ENCODE measurements around the gene LOXL3.
A peak's percentile ranks its signal among the peaks of the same experiment; 100 is the strongest.

LOXL3 gene

DNA sequence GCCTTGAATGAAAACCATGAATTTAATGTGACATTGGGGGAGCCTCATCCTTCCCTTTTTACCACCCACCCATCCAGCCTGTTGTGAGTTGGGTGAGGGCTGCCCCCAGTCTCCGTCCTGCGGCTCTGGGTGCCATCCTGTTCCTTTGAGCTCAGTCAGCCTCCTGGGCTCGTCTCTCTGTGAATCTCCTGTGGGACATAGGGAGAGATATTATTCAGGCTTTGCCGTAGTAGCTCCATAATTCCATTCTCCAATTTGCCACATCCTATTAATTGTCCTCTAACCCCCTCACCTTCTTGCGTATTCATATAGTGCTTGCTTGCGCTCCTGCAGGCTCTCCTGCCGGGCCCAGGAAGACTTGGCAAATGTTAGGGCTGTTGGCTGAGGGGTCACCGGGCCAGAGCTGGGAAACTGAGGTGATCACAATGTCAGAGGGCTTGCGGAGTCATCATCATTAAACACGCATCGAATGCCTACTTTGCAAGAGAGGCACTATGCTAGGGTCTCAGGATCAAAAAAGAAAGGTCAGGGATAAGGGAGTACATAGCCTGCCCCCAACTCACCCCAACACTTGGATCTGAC is 27.0 kb downstream of the LOXL3 start:
- no peak for DNase-seq (ENCODE audit: low spot score)

DNA sequence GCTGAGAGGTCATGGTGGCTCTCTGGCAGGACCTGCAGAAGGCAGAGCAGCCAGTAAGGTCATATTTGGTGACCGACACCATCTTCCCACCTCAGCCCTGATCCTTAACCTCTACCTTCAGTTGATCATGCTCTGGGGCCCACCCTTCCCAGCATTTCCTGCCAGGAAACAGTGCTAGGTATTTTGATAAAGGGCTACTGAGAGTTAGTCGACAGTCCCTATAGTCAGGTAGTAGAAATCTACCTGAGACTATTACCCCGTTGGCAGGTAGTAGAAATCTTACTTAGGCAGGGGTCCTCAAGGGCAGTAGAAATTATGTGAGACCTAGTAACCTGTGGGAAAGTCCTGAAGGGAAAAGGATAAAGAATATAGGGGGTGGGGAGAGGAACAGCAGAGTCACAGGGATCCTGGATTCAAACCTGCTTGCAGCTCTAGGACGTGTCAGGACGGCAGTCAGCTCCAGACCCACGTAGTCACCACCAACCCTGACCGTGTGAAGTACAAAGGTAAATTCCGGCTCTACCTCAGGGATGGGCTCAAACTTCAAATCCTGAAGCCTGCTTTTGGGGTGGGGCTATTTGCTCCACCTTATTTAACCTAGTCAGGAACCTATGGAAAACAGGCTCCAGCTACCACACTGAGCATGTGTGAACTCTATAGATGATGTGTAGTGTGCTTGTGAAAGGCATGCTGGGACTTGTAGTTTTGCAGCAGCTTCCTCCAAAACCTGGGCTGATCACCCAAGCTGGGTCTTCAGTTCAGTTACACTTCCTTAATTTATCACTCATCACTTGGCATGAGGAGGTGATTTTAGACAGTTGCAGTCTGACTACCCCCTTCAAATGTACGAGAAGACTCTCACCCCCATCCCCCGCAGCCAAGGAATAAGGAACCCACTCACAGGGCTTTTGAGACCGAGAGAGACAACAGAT is 27.8 kb downstream of the LOXL3 start, which contains the start of gene DQX1:
Gene DQX1 (minus strand): TSS at position 515 of the 932 bp plus-strand sequence. CDS start 502 bp downstream, at position 13.
- peak; percentile 31 for DNase-seq (ENCODE audit: low spot score)

DNA sequence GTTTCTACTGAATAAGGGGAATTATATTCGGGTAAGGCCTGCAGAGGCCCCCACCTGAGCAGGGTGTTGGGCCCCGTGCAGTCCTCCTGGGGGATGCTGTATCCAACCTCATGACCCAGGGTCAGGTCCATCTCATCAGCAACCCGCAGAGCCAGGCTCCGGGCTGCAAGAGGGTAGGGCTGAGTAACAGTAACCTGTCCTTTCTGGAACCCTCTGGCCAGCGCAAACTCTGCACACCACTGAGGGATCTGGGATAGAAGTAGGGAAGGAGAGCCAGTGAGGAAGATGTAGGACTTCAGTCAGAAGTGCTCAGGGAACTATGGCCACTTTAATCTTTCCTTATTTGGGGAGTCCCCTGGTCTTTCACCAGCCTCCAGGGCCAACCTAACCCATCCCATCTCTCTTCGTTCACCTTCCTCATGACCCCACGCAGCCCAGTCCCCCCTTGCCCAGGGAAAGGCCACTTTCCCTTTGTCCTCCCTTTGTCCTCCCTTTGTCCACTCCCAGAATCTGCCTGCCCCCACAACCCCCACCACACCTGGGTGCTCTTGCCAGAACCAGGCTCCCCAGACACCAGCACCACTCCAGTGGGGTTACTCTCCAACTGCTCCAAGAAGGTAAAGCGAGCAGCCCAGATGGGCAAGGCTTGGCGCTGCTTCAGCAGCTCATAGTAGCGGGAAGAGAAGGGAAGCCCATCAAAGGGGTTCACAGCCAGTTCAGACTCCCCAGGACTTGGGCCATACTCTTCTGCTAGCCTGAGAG is 28.6 kb downstream of the LOXL3 start:
- no peak for DNase-seq (ENCODE audit: low spot score)

DNA sequence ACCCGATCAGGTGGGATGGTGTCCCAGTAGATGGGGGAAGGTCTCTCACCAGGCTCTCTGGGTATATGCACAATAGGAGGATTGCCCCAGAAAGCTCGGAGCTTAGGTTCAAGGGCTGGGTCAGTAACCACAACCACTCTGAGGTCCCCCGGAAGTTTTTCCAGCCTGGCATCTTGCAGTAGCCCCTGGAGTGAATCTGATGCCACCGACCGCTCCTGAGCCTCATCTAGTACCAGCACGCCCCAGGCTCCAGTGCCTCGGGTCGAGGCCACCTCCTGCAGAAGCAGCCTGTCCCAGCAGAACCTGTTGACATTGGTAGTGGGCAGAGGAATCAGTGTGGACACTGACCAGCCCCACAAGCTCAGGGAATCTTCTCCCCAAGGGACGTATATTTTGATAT is 29.7 kb downstream of the LOXL3 start:
- DNase-seq (ENCODE audit: low spot score), result no peak

DNA sequence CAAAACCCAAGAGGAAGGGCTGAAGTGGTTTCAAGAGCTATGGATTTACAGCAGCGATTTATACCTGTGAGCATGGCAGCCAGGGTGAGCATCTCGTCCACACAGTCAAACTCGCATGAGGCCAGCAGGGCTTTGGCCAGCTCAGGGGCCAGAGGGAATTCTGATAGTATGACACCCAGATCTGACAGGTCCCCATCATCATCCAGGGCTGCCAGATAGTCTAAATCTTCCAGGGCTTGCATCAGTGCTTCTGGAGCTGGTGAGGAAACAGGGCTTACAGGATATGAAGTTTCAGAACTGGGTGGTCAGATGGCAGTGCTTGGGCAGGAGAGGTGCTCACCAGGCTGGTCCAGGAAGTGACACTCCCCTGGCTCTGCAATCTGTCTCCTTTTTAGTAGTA is 31.2 kb downstream of the LOXL3 start:
- DNase-seq (ENCODE audit: low spot score), result no peak

DNA sequence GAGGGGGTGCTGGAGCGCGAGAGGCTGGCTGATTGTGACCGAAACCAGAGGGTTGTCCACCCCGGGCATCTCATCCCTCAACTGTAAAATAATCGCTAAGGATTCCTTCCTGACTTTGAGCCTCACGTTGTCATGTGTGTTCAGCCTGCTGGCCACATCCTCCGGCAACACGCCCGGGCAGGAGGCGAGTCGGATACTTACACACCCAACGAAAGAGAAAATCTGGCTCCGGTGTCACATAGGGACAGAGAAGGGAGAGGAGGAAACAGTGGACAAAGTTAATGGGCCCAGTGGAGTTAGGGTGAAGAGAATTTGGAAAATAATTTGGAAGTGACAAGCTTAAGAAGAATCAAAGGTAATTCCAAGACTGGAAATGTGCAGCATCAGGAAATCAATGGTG is 37.1 kb downstream of the LOXL3 start:
- no peak for DNase-seq (ENCODE audit: low spot score)

DNA sequence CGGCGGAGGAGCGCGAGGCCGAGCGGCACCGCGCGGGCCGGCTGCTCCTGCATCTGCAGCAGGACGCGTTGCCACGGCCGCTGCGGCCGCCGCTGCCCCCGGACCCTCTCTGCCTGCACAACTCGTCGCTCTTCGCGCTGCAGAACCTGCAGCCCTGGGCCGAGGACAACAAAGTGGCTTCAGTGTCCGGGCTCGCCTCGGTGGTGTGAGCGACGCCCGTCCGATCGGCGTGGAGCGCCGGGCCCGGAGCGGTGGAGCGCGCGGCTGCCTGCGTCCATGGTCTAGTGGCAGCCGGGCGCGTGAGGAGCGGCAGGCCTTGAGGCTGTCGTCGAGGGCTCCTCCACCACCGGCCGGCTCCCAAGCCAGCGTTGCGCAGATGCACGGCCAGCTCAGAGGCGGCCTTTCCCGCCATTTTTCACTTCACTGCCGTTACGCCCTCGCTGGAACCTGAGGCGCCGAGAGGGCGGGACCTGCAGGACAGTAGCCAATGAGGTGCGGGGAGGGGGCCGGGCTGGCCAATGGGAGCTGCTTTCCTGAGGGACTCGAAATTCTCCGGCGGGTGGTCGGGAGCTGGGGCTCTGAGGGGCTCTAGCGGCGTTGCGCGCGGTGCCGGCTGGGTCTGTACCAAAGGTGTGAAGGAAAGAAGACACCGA is 37.6 kb downstream of the LOXL3 start:
- DNase-seq (ENCODE audit: low spot score), result peak; percentile 89

DNA sequence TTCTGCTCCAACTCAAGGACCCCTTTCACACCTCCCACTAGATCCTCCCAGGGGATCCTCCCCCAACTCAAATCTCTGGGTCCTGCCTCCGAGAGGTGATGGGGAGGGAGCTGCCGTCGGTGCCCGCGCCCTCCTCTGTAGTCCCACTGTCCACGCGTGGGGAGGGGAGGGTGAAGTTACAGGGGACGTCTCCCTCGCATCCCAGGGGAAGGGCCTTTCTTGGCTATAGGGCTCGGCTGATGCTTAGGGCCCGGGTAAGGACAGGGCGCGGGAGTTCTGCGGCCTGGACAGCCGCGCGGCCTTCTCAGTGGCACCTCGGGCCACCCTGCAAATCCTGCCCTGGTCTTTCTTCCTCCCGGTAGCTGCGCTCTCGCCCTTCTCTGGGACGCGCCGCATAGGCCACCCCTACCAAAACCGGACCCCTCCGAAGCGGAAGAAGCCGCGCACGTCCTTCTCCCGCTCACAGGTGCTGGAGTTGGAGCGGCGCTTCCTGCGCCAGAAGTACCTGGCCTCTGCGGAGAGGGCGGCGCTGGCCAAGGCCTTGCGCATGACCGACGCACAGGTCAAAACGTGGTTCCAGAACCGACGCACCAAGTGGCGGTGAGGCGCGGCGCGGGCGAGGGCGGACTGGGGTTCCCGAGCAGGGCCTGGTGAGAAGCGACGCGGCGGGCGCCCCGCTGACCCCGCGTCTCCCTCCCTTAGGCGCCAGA is 38.3 kb downstream of the LOXL3 start:
- DNase-seq (ENCODE audit: low spot score), result no peak

DNA sequence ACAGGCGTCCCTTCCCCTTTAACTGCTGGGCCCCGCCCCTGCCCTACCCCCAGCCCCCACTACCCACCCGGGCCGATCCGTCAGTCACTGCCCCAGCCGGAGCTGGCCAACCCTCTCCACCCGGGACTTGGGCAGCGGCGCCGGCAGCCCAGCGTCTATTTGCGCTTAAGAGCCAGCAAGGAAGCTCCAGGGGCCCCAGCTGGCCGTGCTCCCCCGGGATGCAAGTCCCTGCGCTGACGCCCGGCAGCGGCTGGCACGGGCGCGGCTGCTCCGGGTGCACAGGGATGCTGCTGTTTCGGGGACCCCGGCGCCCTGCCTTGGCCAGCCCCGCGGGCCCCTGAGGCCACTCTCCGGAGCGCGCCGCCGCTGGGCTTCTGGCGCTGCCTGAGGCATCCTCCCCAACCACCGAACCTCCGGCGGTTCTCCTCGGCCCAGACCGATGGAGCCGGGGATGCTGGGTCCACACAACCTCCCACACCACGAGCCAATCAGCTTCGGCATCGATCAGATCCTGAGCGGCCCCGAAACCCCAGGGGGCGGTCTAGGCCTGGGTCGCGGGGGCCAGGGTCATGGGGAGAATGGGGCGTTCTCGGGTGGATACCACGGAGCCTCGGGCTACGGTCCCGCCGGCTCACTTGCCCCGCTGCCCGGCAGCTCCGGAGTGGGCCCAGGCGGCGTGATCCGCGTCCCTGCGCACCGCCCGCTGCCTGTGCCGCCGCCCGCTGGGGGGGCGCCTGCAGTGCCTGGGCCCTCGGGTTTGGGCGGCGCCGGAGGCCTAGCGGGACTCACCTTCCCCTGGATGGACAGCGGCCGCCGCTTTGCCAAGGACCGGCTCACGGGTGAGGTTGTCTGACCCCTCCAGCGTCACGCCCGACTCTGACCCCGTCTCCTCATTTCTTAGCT is 39.1 kb downstream of the LOXL3 start, which contains the start of gene TLX2:
Gene TLX2 (plus strand): TSS at position 83 of the 903 bp plus-strand sequence. CDS start 357 bp downstream, at position 440.
- DNase-seq (ENCODE audit: low spot score), result no peak

DNA sequence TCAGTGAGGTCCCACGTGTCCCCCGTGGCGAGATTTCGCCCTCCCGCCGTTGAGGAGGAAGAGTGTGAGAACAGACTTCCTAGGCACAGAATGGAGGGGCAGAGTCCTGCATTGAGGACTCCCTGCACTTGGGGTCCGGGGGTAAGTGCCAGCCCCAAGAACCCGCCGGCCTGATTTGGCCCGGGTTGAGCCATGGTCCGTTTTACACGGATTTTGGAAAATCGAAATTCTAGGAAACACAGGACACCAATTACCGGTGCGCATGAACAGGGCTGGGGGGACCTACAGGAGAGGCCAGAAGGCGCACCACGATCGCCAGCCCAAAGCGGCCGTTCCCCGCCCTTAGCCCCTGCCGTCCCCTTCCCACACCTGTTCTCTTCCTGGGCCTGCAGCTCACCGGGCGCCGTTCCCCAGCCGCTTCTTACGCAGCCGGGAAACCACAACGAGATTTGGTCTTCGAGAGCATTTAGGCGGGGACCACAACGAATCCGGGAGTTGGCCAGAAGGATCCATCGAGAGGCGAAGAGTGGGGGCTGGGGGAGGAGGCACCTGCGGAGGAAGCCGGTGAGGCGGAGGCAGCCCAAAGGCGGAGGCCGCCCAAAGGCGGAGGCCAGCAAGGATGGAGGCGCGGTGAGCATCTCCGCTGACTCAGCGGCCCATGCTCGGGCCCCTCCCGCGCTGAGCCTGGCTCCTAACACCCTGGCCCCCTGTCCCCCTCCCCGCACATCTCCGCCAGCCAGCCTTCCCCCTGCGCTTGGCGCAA is 40.0 kb downstream of the LOXL3 start:
- no peak for DNase-seq (ENCODE audit: low spot score)

DNA sequence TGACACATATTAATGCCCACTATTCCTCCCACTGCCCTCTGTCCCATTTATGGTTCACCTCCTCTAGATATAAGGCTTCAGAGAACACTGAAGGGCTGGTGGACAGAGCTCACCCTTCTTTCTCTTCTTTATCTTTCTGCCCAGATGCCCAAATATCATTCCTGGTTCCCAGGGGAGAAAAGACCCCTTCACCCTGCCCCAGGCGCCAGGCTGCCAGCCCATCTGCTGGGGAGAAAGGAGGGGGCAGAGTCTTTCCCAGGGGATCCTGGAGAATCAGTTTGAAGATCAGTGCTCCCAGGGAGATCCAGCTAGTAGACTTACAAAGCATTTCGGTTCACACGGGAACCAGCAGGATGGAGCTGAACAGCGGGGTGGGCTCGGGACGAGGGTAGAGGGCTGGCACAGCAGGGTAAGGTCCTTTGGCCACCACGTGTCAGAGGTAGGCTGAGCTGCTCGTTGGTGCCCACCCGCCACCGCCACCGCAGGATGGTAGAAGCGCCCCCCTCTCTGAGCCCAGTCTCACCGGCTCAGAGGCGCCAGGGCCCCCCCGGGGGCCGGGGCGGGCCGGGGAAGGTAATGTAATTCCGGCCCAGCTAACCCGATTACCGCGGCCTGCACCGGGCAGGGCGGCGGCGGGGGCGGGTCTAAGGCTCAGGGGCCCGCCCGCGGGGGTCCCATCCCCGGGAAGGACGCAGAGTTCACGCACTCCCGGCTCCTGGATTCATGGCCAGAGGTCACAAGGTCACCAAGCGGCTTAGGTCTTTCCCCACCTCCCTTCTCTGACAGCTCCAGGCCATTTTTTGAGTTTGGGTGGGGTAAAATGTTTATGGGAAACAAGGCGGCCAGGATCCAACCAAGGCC is 40.8 kb downstream of the LOXL3 start:
- no peak for DNase-seq (ENCODE audit: low spot score)

DNA sequence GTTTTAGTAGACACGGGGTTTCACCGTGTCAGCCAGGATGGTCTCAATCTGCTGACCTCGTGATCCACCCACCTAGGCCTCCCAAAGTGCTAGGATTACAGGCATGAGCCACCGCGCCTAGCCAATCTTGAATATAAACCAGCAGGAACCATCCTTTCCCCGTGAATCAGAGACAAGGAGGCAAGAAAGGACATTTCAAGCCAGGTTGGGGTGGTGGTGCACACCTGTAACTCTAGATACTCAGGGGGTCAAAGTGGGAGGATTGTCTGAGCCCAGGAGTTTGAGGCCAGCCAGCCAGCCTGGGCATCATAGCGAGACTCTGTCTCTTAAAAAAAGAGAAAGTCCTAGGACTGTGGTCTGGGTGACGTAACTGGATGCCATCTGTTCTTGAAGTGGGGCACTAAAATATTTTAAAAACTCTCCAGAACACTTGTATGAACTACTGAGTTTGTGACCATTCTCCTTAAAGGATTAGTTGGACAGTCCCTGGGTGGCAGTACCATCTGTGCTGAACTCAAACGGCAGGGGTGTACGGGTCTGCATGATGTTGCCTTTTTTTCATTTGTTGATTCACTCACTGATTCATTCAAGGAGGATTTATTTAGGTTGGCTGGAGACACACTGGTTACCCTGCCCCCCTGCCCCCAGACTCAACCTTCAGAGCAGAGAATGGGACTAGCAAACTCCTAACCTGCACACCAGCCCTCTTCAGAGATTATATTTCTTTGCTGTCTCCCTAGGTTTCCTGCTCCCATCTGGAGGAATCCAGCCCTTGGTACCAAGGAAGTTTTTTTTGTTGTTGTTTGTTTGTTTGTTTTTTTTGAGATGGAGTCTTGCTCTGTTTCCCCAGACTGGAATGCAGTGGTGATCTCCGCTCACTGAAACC is 42.4 kb downstream of the LOXL3 start:
- DNase-seq (ENCODE audit: low spot score), result no peak

DNA sequence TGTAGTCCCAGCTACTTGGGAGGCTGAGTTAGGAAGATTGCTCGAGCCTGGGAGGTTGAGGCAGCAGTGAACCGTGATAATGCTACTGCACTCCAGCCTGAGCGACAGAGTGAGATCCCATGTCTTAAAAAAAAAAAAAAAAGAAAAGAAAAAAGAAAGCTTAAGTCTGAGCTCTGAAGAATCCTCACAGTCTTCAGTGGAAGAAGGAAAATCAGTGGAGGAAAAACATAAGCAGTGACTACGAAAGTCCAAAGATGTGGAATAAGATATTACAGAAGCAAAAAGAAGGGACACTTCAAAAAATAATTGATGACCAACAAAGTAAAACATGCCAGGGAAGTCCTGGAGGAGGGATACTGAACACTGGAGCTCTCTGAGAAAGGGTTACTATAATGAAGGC is 43.5 kb downstream of the LOXL3 start:
- no peak for DNase-seq (ENCODE audit: low spot score)

DNA sequence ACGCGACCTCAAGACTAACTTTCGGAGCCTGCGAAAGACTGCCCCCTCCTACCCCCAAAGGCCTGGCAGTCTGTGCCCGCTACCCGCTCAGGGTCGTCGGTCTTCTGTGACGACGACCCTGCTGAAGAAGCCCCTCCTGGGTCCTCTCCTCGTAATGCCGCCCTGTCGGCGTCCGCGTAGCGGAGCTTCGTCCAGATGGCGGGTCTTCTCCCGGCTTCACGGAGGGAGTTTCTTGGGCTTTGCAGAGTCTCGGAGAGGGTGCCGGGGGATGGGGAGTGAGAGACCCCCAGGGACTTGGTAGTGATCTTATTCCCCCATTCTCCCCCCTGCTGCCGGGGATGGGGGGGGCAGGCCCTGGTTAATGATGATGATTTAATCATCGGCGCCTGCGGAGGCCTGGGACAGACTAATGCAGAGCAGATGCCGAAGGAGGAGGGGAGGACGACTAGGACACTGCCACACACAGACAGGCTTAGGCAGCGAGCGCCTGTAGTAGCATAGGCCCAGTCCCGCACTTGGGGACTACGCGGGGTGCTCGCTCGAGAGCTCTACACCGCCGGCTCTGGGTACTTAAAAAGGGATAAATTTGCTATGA is 45.7 kb downstream of the LOXL3 start:
- DNase-seq (ENCODE audit: low spot score), result peak; percentile 77

DNA sequence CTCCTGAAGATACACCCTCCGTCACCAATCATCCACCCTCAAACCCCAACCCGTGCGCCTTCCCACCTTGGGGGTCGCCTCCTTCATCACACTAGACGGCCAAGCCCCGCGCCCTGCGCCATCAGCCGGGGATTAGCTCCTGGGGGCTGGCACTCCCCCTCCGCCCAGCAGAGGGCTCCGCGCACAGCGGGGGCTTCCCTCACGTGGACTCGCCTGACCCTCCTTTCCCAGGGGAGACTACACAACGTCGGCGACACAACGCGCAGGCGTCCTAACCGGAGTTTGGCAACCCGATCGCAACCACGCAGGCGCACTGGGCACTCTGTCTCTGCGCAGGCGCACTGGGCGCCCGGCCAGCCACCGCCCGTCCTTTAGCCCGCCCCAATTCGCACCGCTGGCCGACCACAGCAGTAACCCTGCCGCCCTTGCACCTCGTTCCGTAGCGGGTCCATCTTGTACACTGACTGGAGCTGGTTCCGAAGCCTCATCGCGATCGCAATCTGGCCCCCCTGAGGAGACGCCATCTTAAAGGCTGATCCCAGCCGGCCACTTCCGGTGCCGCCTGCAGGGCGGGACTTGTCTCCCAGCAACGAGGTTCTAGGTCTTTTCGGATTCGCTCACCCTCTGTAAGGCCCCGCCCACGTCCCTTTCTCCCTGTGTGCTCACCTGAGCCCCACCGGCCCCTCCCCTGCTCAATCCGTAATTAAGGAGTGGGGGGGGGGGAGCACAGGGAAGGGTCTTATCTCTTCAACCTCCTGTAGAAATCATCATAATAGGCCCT is 46.4 kb downstream of the LOXL3 start, which contains the start of gene PCGF1:
Gene PCGF1 (minus strand): TSS at position 551 of the 781 bp plus-strand sequence. CDS start 27 bp downstream, at position 524.
- peak; percentile 98 for DNase-seq (ENCODE audit: low spot score)

Data from AG08395 (cell line).